HG03175 (cell line): ENCODE measurements around the gene INPP5A.

Source experiments
- ATAC-seq: cut with Tn5 transposase; IDR thresholded peaks from one replicate; pipeline ENCODE4 v1.9.1; 2021; ENCODE audit warnings: mild to moderate bottlenecking, moderate library complexity; ENCODE audit not compliant: unreplicated experiment

INPP5A gene

DNA sequence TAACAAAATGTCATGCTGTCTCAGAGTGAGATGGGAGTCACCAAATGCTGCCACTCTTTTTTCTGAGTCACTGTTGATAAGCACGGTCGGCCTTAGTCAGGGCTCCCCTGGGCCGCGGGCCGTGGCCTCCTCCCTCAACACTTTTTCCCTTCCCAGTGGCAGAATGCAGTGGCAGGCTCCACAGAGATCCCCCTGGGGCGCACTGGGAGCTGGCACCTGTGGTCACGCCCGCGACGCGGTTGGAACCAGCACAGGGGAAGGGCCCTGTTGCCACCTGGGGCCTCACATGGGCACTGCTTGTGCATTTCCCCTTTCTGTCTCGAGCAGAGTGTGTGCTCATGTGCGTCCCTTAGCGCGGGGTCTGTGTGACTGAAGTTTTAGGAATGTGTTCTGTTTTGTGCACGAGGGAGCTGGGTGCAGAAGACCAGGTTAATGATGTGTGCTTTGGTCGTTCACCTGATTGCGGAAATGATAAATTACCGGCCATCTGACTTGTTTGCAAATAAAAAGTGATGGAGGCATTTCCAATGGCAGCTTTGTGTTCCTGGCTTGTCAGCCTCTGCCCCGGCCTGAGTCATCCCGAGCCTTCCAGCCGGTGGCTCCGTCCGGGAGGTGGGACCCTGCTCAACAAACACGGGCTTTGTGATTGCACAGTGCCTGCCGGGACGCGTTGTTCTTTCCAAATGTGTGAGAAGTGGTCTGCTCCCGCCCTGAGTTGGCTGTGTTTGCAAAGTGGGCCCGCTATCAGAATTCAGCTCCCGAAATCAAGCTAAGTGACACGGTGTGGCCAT lies 147.7 kb downstream of the INPP5A start:
- ATAC-seq, result no peak

DNA sequence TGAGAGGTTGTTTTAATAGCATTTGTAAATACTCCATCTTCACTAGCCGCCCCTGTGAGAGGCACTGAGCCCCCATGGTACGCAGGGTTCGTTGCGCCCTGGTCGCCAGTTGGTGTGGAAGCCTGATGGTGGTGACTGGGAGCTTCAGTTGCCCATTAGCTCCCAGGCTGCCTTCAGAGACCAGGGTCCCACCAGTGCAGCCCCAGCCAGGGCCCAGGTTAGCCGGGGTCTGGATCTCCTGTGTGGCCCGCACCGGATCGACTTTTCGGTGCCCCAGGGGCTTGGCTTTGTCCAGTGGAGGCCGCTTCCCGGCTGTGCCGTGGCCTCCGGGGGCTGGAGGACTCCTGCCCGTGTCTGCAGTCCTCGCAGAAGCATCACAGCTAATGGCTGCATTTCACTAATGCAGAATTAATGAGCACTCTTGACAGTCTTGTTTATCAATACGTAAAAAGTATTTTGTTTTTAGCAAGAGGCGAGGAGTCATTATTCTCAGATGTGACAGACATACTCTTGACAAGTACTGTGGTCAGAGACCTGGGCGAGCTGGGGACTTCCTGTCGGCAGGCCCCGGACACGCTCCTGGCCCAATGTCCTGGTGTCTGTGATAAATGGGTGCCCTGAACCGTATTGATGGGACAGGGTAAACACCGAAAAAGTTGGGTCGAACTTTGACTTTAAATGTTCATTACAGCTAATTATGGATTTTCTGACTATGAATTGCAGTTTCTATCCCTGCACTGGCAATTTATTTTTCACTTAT lies 148.5 kb downstream of the INPP5A start:
- no peak for ATAC-seq

DNA sequence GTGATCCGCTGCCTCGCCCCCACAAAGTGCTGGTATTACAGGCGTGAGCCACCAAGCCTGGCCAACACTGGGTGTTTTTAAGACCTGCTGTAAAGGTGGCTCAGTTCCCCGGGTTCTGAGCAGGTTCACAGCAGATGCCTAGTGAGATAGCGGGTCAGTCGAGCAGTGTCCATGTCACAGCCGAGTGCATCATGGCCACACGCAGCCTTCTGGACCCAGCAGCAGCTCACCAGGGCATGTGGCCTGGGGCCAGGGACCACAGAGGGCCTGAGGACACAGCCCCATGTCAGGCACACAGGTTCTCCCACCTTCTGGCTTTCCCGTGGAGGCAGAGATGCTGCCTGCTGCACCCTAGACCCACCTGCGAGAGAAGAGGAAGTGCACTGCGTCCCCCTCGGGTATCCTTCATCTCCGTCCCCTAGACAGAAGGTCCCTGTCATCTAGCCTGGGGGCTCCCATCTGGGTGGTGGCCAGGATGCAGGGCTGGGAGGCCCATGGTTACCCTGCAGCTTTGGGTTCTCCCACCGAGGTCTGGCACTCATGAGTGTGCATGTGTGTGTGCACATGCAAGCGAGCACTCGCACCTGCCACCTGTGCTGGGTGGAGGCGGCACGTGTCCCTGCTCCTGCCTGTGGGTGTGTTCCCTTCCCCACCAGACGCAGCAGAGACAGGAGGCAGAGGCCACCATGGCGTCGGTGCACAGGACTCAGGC lies 149.8 kb downstream of the INPP5A start:
- ATAC-seq, result no peak

DNA sequence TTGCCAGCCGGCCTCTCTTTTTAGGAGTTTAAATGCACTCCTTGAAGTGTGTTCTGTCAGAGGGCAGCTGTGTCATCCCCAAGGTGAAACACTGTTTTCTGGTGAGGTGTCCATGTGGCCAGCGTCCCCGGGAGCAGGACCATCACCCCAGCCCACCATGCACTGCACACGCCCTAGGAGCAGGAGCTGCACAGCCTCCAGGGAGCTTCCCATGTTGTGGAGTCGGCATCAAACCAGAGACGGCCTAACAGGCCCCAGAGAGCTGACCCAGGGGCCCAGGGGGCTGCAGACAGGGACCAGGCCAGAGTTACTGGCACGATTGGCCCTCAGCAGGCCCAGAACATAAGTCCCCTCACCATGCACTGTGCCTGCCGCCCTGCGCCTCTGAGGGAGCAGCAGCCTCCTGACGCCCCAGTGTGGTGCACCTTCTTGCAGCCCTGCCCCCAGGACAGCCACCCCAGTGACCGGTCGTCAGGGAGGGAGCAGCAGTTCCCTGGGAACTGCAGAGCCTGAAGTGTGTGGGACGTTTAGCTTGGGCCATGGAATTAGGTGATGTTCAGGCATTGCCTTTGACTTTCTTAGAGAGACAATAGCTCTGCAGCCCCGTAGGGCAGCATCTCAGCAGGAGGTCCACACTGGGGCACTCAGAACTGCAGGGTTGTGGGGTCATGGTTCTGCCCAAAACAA lies 150.4 kb downstream of the INPP5A start:
- ATAC-seq, result no peak

DNA sequence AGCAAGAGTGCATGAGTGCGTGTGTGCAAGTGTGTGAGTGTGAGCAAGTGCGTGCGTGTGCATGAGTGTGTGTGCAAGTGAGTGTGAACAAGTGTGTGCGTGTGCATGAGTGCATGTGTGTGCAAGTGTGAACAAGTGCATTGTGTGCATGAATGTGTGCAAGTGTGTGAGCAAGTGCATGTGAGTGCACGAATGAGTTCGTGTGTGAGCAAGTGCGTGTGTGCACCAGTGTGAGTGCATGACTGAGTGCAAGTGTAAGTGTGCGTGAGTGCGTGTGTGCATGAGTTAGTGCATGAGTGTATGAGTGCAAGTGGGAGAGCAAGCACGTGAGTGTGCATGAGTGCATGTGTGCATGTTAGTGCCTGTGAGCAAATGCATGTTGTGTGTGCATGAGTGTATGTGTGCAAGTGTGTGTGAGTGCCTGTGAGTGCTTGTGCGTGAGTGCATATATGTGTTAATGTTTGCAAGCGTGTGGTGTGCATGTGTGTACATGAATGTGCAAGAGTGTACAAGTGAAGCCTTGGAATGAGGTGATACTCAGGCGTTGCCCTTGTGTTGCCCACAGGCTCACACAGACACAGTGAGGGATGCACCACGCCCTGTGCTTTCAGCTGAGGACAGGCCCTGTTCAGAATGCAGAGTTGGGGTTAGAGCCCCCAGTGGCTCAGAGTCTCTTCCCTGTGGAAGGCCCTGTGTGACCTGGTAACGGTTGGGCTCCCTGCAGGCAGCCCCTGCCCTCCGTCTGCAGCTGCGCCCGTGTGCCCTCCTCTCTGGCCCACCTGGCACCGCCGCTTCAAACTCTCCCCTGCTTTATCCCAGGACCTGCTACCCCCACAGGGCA lies 151.2 kb downstream of the INPP5A start:
- no peak for ATAC-seq

DNA sequence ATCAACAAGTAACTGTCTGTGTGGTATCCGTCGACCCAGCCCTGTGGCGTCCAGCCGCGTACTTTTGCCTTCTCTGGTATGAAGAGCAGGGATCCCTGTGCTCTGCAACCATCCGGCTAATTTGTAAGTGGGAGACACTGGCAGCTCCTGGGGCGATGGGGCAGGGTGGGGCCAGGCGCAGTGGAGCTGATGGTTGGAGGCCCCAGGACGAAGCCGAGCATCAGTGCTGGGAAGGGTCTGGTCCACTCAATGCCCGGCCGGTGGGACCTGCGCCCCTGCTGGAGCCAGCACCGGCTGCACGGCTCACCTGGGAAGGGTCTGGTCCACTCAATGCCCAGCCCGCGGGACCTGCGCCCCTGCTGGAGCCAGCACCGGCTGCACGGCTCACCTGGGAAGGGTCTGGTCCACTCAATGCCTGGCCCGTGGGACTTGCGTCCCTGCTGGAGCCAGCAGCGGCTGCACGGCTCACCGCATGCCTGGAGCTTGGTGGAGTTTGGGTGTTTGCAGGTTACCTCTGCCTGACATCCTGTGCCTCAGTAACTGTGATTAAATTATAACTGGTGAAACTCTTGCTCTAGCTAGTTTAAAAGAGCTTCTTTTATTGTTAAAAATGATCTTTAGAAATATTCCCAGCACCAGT lies 152.3 kb downstream of the INPP5A start:
- no peak for ATAC-seq

DNA sequence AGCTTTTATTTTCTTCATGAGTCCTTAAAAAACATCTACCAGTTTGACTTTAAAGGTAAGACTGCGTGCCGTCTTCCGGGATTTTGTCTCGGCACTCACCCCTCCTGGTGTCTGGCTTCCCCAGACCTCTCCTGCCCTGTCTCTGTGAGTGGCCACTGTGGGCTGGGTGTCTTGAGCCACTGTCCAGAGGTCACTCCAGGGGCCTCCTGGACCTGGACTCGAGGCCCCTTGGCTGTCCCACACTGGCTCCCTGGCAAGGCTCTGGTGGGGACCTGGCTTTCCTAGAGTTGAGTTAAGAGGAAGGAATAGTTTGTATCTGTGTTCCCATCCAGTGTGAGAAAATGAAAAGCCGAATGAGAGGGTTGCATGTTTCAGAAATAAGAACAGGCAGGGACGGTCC lies 152.8 kb downstream of the INPP5A start:
- ATAC-seq, result no peak

DNA sequence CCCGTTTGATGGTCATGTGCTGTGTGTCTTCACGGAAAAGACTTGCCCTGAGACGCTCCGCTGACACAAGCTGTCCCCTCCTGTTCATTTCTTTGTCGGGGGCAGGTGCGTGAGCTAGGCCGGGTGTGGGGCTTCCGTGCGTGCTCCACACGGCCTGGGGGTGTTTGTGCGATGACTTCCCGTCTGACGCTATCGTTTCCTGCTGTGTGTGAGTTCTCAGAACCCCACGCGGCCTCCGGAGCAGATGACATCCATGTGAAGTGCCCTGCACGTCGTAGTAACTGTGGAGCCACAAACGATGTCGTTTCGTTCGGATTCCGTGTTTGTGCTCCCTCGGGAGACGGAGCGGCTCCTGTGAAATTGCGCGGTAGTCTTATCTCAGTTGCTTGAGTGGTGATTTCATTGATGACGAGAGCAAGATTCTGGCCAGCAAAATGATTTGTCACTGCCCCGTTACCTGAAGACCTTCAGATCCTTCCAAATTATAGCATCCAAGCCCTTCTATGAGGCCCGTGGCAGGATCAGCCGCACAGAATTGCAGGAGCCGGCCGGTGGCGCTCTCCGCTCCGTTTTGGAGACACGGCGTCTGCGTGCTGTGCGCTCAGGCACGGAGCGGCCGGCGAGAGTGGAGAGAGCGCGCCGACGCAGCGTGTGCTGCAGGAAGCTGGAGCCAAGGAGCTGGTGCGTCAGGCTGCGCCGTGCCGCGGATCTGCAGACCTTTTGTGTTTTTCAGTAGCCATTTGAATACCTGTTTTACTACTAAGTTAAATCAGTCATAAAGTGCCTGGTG lies 153.4 kb downstream of the INPP5A start:
- ATAC-seq, result no peak

DNA sequence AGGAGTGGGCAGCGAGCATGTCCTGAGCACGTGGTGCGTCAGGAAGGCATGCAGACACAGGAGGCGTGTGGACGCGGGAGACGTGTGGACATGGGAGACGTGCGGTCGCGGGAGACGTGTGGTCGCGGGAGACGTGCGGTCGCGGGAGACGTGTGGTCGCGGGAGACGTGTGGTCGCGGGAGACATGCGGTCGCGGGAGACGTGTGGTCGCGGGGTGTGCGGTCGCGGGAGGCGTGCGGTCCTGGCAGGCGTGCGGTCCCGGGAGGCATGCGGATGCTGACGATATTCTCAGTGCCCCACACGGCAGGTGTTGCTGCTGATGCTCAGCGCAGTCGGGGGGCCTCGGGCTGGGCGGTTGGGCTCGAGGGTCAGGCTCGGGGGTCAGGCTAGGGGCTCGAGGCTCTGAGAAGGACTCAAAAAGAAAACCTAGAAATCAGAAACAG lies 154.1 kb downstream of the INPP5A start:
- no peak for ATAC-seq

DNA sequence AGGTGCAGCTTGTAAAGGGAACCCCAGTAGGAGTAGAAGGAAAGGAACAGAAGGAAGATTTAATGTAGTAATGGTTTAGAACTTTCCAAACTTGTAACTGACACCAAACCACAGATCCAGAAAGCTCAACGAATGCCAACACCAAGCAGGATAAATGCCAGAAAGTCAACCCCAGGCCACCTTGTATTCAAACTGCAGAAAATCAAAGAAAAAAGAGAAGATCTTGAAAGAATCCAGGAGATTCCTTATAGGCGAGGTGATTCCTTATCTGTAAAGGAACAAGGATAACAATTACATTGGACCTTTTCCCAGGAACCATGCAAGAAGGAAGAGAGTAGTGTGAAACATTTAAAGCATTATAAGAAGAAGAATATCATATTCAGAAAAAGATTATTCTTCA lies 154.7 kb downstream of the INPP5A start:
- no peak for ATAC-seq

DNA sequence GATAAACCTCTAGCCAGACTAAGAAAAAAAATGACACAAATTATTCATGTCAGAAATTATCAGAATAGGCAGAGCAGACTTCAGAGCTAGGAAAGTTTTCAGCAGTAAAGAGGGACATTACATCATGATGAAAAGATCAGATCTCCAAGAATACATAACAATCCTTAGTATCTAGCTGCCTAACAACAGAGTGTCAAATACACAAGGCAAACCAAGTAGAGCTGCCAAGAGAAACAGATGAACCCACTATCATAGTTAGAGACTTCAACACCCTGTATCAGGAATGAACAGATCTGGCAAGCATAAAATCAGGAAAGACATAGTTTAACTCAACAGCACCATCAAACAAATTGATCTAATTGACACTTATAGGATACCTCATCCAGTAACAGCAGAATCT lies 156.1 kb downstream of the INPP5A start:
- no peak for ATAC-seq

DNA sequence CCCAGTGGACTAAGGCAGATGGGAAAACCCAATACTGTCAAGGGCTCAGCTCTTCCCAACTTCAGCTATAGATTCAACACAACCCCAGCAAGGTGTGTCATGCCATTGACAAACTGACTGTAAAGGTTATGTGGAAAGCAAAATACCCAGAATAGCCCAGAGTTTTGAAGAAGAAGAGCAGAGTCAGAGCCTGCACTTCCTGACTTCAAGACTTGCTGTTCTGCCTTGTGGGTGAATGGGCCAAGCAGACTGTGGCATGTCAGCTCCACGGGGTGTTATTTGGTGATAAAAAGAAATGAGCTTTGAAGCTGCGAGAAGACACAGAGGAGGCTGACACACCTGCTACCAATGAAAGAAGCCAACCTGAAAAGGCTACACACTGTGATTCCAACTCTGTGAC lies 158.6 kb downstream of the INPP5A start:
- no peak for ATAC-seq

DNA sequence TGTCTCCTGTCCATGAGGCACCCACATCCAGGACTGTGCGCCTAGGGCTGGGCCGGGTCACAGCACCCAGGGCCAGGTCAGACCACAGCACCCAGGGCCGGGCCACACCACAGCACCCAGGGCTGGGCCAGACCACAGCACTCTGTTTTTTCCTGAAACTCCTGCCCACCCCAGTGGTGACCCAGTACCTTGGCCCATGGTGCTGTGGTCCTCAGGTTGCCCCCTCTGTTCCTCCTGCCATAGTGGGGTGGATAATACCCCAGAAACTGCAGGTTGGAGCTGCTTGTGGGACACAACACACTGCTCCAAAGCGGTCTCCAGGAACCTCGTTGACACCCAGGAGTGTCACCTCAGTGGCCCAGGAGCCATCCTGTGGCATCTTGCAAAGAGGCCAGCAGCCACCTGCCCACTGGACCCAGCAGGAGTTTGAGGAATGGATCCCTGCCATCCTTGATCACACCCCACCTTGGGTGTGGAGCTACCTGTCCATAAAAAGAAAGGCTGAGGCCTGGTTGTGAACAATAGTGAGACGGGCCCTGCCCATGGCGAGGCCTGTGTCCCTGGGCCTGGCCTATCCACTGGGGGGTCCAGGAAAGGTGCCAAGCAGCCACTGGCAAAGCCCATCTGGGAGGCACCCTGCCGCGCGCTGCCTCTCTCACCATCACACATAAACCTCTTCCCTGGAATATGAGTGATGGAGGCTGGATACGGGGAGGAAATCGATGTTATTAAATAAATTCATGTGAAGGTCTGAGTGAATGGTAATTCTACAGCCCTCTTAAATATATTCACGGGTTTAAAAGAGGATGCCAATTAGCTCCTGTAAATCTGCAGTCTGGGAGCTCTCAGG lies 159.4 kb downstream of the INPP5A start:
- ATAC-seq, result no peak

DNA sequence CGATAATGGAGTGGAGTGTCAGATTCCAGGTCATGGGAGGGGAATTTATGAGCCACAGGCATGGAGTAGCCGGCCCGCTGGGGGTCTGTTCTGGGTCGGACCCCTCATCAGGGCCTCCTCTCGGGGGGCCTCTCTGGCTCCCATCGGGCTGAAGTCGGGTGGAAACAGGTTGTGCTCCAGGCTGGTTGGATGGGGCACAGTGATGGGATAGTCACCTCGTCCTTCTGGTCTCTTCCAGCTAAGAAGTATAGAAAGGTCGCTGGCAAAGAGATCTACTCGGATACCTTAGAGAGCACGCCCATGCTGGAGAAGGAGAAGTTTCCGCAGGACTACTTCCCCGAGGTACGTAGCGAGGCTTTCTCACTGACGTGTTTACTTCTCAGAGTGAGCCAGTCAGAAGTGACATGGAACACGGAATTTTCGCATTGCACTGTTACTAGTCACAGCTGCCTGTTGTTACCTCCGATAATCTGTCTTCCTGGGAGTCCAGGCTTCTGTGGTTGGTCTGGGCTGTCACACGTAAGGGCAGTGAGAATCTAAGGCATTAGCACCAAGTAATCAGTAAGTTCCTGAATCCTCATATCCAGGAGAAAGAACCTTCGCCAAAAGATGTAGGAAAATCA lies 160.1 kb downstream of the INPP5A start:
- no peak for ATAC-seq

DNA sequence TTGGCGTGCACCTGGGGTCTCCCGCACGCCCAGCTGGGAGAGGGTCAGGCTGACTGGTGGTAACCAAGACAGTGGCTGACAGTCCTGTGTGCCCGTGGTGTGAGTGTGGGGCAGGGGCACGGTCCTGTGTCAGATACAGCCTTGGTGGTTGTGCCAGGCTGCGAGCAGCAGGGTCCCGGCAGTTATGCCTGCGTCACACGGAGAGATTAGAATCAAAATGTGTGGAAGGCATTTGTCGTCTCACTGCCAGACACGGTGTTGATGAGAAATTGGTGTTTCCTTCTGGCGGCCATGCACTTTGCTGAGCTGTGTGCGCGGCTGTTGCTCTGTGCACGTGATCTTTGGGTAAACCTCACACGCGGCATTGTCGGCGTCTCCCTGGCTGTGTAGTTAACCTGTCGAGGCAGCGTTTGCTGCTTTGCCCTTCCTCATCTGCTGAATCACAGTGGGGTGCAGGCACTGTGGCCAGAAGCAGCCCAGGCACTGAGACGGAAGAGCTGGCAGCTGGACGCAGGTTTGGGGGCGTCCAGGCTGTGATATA lies 160.7 kb downstream of the INPP5A start:
- ATAC-seq, result no peak

DNA sequence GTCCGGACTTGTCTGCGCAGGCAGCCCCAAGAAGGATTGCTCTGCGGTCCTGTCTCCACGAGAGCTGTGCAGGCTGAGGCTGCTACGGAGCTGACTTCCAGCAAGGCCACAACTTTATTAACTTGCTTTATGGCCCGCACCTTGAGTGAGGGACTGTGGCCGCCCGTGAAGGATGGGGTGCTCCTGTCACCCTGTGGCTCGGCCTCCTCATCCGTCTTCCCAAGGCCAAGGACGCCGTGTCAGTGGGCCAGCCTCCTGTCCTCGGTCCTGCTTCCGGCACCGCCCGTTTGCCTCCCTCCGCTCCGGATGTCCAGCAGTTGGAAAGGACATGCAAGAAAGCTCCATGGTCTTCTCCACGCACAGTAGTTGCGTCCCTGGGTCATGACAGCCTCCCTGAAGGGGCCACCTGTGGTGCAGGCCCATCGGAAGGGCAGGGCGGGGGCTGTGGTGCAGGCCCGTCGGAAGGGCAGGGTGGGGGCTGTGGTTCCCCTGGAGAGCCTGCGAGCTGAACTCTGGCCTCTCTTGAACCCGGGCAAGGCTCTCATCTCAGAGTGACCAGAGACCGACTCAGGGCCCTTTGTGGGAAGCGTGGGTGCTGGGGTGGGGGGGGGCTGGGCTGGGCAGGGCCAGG lies 161.3 kb downstream of the INPP5A start:
- ATAC-seq, result no peak
